Epithelial cell of proximal tubule (primary cell): ENCODE data around the gene SLC39A11. TPM values are rescaled to one million over a fixed set of nuclear protein-coding genes. Genes with fewer than 3 reads are reported as not detected.
"Not testable (repeated sequence)": the region's sequence is repeated elsewhere in the genome, so short reads cannot be mapped to it uniquely, and the experiment has no call there.

ENCODE experiments used
- DNase-seq: peaks from one replicate; pipeline ENCODE4 v3.0.0-alpha.2; 2011; ENCODE audit warnings: low read depth
- H3K4me3 ChIP-seq: 2 replicates; pipeline ENCODE4 v1.5.1; 2011; ENCODE audit warnings: low read depth, mild to moderate bottlenecking, low read length
- CTCF ChIP-seq: conservative IDR thresholded peaks from 2 replicates; pipeline ENCODE4 v1.5.1; 2012; ENCODE audit warnings: low read depth, mild to moderate bottlenecking, low read length
- total RNA-seq: library from RNA; depleted of rRNA; stranded (reverse); fragments of >200 nt; gene quantifications from 2 replicates; pipeline ENCODE4 v1.2.3, GENCODE V29; 2015

SLC39A11 gene
- total RNA-seq, 1 donor from 2014 or later = 12.6 TPM

- H3K4me3 ChIP-seq = no peak overlapping the region
- DNase-seq = no peak
- no peak for TF ChIP-seq CTCF
Observed at GRCh38 chr17:73098919-73099318, 6.4 kb upstream of the SLC39A11 start.

GRCh38 chr17:73097973-73098765 is 5.7 kb upstream of the SLC39A11 start:
- H3K4me3 ChIP-seq, DNase-seq: not testable (repeated sequence)

GRCh38 chr17:73096866-73097265 is 4.4 kb upstream of the SLC39A11 start:
- no peak for TF ChIP-seq CTCF
- H3K4me3 ChIP-seq = no peak overlapping the region
- DNase-seq = no peak

GRCh38 chr17:73096211-73096610 is 3.7 kb upstream of the SLC39A11 start:
- H3K4me3 ChIP-seq = no peak overlapping the region
- DNase-seq = no peak
- TF ChIP-seq CTCF = no peak

GRCh38 chr17:73093286-73093685 is 798 bp upstream of the SLC39A11 start:
- H3K4me3 ChIP-seq = no peak overlapping the region
- TF ChIP-seq CTCF = no peak
- no peak for DNase-seq

GRCh38 chr17:73091770-73092522 is 542 bp downstream of the SLC39A11 start:
- TF ChIP-seq CTCF = no peak
- no peak for DNase-seq
- H3K4me3 ChIP-seq = peak overlapping the region; percentile 85

GRCh38 chr17:73091410-73091769 is 1.1 kb downstream of the SLC39A11 start:
- no peak for DNase-seq
- peak overlapping the region; percentile 85 for H3K4me3 ChIP-seq
- TF ChIP-seq CTCF = no peak
